D721Med (cell line): ENCODE results near the gene HECW1.

Experiments used
- DNase-seq: peaks from one replicate; pipeline ENCODE4 v3.0.0; 2011; ENCODE audit warnings: low spot score; ENCODE audit not compliant: insufficient read length
- FAIRE-seq: peaks from 2 replicates; lab custom pipeline; 2011; peaks lifted over from hg19 to GRCh38; lab: Jason Lieb, UNC
- CTCF ChIP-seq: IDR thresholded peaks from 2 replicates; pipeline ENCODE4 v1.5.1; 2012; ENCODE audit warnings: mild to moderate bottlenecking, control low read depth; ENCODE audit not compliant: insufficient read depth; ENCODE audit errors: missing control alignments

HECW1 gene

GRCh38 chr7:43392638-43393330 is 280.3 kb downstream of the HECW1 start:
- TF ChIP-seq CTCF: no peak
- no peak for DNase-seq
- no peak for FAIRE-seq

GRCh38 chr7:43394441-43395130 is 282.1 kb downstream of the HECW1 start:
- FAIRE-seq (no peak), DNase-seq (no peak)
- no peak for TF ChIP-seq CTCF

GRCh38 chr7:43395351-43395750 is 282.9 kb downstream of the HECW1 start:
- no peak for DNase-seq
- TF ChIP-seq CTCF: no peak
- no peak for FAIRE-seq

- no peak for DNase-seq
- no peak for FAIRE-seq
- TF ChIP-seq CTCF: no peak
These were observed 283.8 kb downstream of the HECW1 start for GRCh38 chr7:43396187-43396740.

- no peak for FAIRE-seq
- DNase-seq: no peak
- no peak for TF ChIP-seq CTCF
These were observed 286.4 kb downstream of the HECW1 start for GRCh38 chr7:43398831-43399230.

GRCh38 chr7:43405948-43406347 is 293.5 kb downstream of the HECW1 start:
- FAIRE-seq (no peak), DNase-seq (no peak)
- TF ChIP-seq CTCF: no peak

- no peak for TF ChIP-seq CTCF
- DNase-seq: no peak
- no peak for FAIRE-seq
These were observed 294.5 kb downstream of the HECW1 start for GRCh38 chr7:43406961-43407360.
